HCT116 (cell line): ENCODE data around the gene SEL1L3. TPM values are rescaled to one million over a fixed set of nuclear protein-coding genes. Genes with fewer than 3 reads are reported as not detected.
"Not testable (repeated sequence)": the region's sequence is repeated elsewhere in the genome, so short reads cannot be mapped to it uniquely, and the experiment has no call there.

Source experiments
- ATAC-seq: fragments of 200-7000 bp; cut with Tn5 transposase; 2 replicates; pipeline ENCODE4 v1.9.1; 2020; ENCODE audit warnings: mild to moderate bottlenecking, moderate library complexity
- BruUV-seq: library from RNA; stranded (reverse); fragments of 400-500 nt; replicated peaks from 2 replicates; lab custom pipeline; 2021; lab: Mats Ljungman, UMichigan
- CTCF ChIA-PET: fragments of 300-600 bp; sonication (Branson Sonifier 250); formaldehyde crosslinking; loops from one replicate; lab custom pipeline; 2021; ENCODE audit warnings: antibody characterized with exemption; lab: Charles Lee
- POLR2A ChIA-PET: fragments of 300-600, 350-600 bp; sonication (Branson Sonifier 250); formaldehyde crosslinking; loops from one replicate; lab custom pipeline; 2021; ENCODE audit warnings: antibody characterized with exemption; lab: Charles Lee
- RAD21 ChIA-PET, 2 experiments: fragments of 300-600 bp; sonication (Branson Sonifier 250); formaldehyde crosslinking; loops; one replicate each; lab custom pipeline; 2023; ENCODE audit warnings: low total read pairs in 2 of 2; ENCODE audit not compliant: uncharacterized antibody in 2 of 2, unreplicated experiment in 2 of 2, low non-redundant PET in 1 of 2; lab: Charles Lee
- DNase-seq: peaks from one replicate; pipeline ENCODE4 v3.0.0-alpha.2; 2010; ENCODE audit warnings: low read depth, low spot score
- H2AFZ ChIP-seq: fragments of 200-600 bp; shearing (Covaris generic), sonication (generic); 2 replicates; pipeline ENCODE4 v1.6.1; 2017; ENCODE audit warnings: low read depth, mixed run types, mixed read lengths, antibody characterized with exemption, low read length; ENCODE audit not compliant: poor library complexity, severe bottlenecking
- H3K27ac ChIP-seq: 2 replicates; pipeline ENCODE4 v1.5.1; 2012; ENCODE audit warnings: low read depth, low read length
- H3K27me3 ChIP-seq: fragments of 200-600 bp; sonication (generic); 2 replicates; pipeline ENCODE4 v1.6.1; 2016; ENCODE audit warnings: mixed run types, low read length, mixed read lengths; ENCODE audit not compliant: insufficient read depth
- H3K36me3 ChIP-seq, 2 experiments: fragments of 200-500 bp in 1 of 2; fragments of 200-600 bp in 1 of 2; sonication (Bioruptor generic) in 1 of 2; sonication (generic) in 1 of 2; 2 replicates each; pipeline versions ENCODE4 v1.5.1 to v1.6.1; 2014 to 2016; ENCODE audit warnings: low read length in 2 of 2, inconsistent platforms in 1 of 2, mixed read lengths in 1 of 2, mixed run types in 1 of 2; ENCODE audit not compliant: insufficient read depth in 2 of 2, control insufficient read depth in 1 of 2
- H3K4me1 ChIP-seq, 2 experiments: fragments of 200-600 bp in 1 of 2; sonication (generic) in 1 of 2; 2 replicates each; pipeline versions ENCODE4 v1.5.1 to v1.6.1; 2012 to 2017; ENCODE audit warnings: low read length in 2 of 2, inconsistent platforms in 1 of 2, mild to moderate bottlenecking in 1 of 2, mixed read lengths in 1 of 2, mixed run types in 1 of 2, moderate library complexity in 1 of 2; ENCODE audit not compliant: insufficient read depth in 2 of 2, control insufficient read depth in 1 of 2
- H3K4me2 ChIP-seq: fragments of 200-600 bp; sonication (generic); 2 replicates; pipeline ENCODE4 v1.6.1; 2017; ENCODE audit warnings: mixed run types, low read length, mixed read lengths
- H3K4me3 ChIP-seq, 2 experiments: fragments of 200-600 bp in 1 of 2; sonication (generic) in 1 of 2; replicated peaks in 1 of 2; 2 replicates each; pipeline ENCODE4 v1.5.1; 2011 to 2016; ENCODE audit warnings: low read length in 2 of 2, control low read depth in 1 of 2, low read depth in 1 of 2, mild to moderate bottlenecking in 1 of 2, mixed read lengths in 1 of 2, mixed run types in 1 of 2
- H3K79me2 ChIP-seq: fragments of 200-600 bp; sonication (generic); 2 replicates; pipeline ENCODE4 v1.6.1; 2017; ENCODE audit warnings: mild to moderate bottlenecking, mixed run types, low read length, moderate library complexity, mixed read lengths; ENCODE audit not compliant: insufficient read depth
- H3K9ac ChIP-seq: fragments of 200-600 bp; sonication (generic); 2 replicates; pipeline ENCODE4 v1.6.1; 2016; ENCODE audit warnings: low read length, mixed read lengths
- H3K9me2 ChIP-seq: fragments of 200-600 bp; sonication (generic), shearing (Covaris generic); 2 replicates; pipeline ENCODE4 v1.6.1; 2017; ENCODE audit warnings: mixed run types, mild to moderate bottlenecking, moderate library complexity; ENCODE audit not compliant: insufficient read depth
- H3K9me3 ChIP-seq, 2 experiments: fragments of 200-500 bp in 1 of 2; fragments of 200-600 bp in 1 of 2; sonication (Bioruptor generic) in 1 of 2; sonication (generic) in 1 of 2; 2 replicates each; pipeline ENCODE4 v1.6.1; 2014 to 2017; ENCODE audit warnings: low read length in 2 of 2, mixed read lengths in 2 of 2, inconsistent platforms in 1 of 2, low read depth in 1 of 2, mild to moderate bottlenecking in 1 of 2, mixed run types in 1 of 2, moderate library complexity in 1 of 2; ENCODE audit not compliant: control insufficient read depth in 1 of 2, insufficient read depth in 1 of 2
- H4K20me1 ChIP-seq: fragments of 200-600 bp; sonication (generic), shearing (Covaris generic); 2 replicates; pipeline ENCODE4 v1.6.1; 2017; ENCODE audit warnings: mixed run types, mild to moderate bottlenecking, moderate library complexity; ENCODE audit not compliant: insufficient read depth
- CBX3 ChIP-seq: IDR thresholded peaks from 2 replicates; pipeline ENCODE4 v1.6.1; 2012; ENCODE audit warnings: low read depth
- CEBPB ChIP-seq: IDR thresholded peaks from 2 replicates; pipeline ENCODE4 v1.6.1; 2012; ENCODE audit warnings: low read depth
- EZH2phosphoT487 ChIP-seq: fragments of 200-600 bp; IDR thresholded peaks from 2 replicates; pipeline ENCODE4 v1.6.1; 2018; ENCODE audit warnings: antibody characterized with exemption, borderline replicate concordance
- FOSL1 ChIP-seq: IDR thresholded peaks from 2 replicates; pipeline ENCODE4 v1.6.1; 2012; ENCODE audit warnings: low read depth
- RAD21 ChIP-seq: IDR thresholded peaks from 2 replicates; pipeline ENCODE4 v1.6.1; 2012; ENCODE audit warnings: low read depth, mild to moderate bottlenecking
- REST ChIP-seq: IDR thresholded peaks from 2 replicates; pipeline ENCODE4 v1.6.1; 2012; ENCODE audit warnings: low read depth
- SP1 ChIP-seq: IDR thresholded peaks from 2 replicates; pipeline ENCODE4 v1.6.1; 2012; ENCODE audit warnings: low read depth
- SRF ChIP-seq: IDR thresholded peaks from 2 replicates; pipeline ENCODE4 v1.6.1; 2012; ENCODE audit warnings: low read depth
- ZFX ChIP-seq: fragments of 450-650 bp; IDR thresholded peaks from 2 replicates; pipeline ENCODE4 v1.6.1; 2017
- intact Hi-C: fragments of 100-400 bp; cut with micrococcal nuclease; formaldehyde crosslinking; loops from 2 replicates; pipeline ENCODE4 v1.10.0; 2022
- total RNA-seq: library from RNA; stranded (reverse); gene quantifications from one replicate; pipeline ENCODE4 v1.2.1, GENCODE V29; 2021; ENCODE audit not compliant: unreplicated experiment
- TF ChIP-seq, protein P1 (sequence below): IDR thresholded peaks from 2 replicates; pipeline ENCODE4 v1.6.1; 2012

Gene SEL1L3
- total RNA-seq, 1 experiment from 2014 or later = 45.0 TPM

DNA sequence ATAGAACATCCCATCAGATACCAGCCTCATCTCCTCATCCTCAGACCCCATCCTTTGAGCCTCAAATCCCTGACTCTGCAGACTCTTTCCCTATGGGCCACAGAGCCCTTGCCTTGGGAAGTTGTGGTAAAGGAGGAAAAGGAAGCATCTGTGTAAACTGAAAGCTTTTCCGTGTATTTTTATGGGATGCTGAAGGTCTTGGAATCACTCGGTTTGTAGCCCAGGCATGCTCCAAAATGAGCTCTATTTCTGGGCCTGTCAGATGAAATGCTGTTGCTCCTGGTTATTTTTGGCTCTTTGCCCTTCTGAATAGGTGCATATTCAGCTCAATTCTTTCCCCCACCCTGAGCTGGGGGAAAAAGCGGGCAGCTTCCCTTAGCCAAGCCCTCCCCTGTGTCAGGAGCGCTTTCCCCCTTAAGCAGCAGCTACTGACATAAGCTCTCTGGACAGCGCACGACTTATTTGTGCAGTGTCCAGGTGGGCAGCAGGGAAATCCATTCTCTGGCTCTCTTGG, 5.0 kb upstream of the SEL1L3 start:
- DNase-seq = no peak
- RAD21 ChIA-PET = no interaction called here
- no peak for ATAC-seq
- Histone ChIP-seq H3K9ac (no peak overlapping the region), H2AFZ (no peak overlapping the region), H3K4me3 (no peak overlapping the region), H3K9me3 (no peaks in the 10 kb centered on the region), H3K4me1 (peaks cover 13 to 31% of the 10 kb centered on the region in 2 experiments), H3K4me2 (no peak overlapping the region), H4K20me1 (no peaks in the 10 kb centered on the region), H3K36me3 (no peaks in the 10 kb centered on the region), H3K9me2 (no peaks in the 10 kb centered on the region)
- POLR2A ChIA-PET = no interaction called here
- BruUV-seq = no TSS peak
- CTCF ChIA-PET = no interaction called here
- TF ChIP-seq, protein P1, sequence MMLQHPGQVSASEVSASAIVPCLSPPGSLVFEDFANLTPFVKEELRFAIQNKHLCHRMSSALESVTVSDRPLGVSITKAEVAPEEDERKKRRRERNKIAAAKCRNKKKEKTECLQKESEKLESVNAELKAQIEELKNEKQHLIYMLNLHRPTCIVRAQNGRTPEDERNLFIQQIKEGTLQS = no peak
- TF ChIP-seq FOSL1 = no peak
- TF ChIP-seq SRF = no peak
- no peak for TF ChIP-seq EZH2phosphoT487
- TF ChIP-seq RAD21 = no peak
- TF ChIP-seq SP1 = no peak
- TF ChIP-seq REST = no peak
- no peak for TF ChIP-seq CBX3
- no peak for TF ChIP-seq CEBPB
- no peak for TF ChIP-seq ZFX
- TF ChIP-seq, all 23 proteins: peak for 0
- H3K27me3 ChIP-seq = no peaks in the 10 kb centered on the region
- H3K27ac ChIP-seq = no peak overlapping the region
- intact Hi-C loops = no loop called here
- H3K79me2 ChIP-seq = no peaks in the 10 kb centered on the region

DNA sequence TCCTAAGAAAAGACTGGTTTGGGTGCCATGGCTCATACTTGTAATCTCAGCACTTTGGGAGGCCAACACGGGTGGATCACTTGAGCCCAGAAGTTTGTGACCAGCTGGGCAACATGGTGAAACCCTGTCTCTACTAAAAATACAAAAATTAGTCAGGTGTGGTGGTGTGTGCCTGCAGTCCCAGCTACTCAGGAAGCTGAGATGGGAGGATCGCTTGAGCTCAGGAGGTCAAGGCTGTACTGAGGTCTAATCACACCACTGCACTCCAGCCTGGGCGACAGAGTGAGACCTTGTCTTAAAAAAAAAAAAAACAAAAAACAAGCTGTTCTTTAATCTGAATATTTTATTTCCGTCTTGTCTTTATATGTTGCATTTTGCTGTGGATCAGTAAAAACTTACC, 3.6 kb upstream of the SEL1L3 start:
- H3K4me1 ChIP-seq = peaks cover 15 to 36% of the 10 kb centered on the region in 2 experiments
- H2AFZ ChIP-seq, DNase-seq, H3K27ac ChIP-seq, H3K4me3 ChIP-seq, CTCF ChIA-PET, intact Hi-C loops, H4K20me1 ChIP-seq, H3K36me3 ChIP-seq, POLR2A ChIA-PET, ATAC-seq, H3K9me3 ChIP-seq, H3K9ac ChIP-seq, H3K9me2 ChIP-seq, H3K79me2 ChIP-seq, H3K4me2 ChIP-seq, BruUV-seq, H3K27me3 ChIP-seq: not testable (repeated sequence)
- RAD21 ChIA-PET = interaction anchor here in 1 of 2 experiments (0.7 kb wide), 1 partner anchor 74 kb away, joined by 3 read pairs; no protein-coding TSS in a partner anchor
